GM19328 (cell line): Measurements from ENCODE around the gene CTNNA2.

Experiments used
- ATAC-seq: cut with Tn5 transposase; IDR thresholded peaks from one replicate; pipeline ENCODE4 v1.9.1; 2021; ENCODE audit warnings: mild to moderate bottlenecking, moderate library complexity; ENCODE audit not compliant: unreplicated experiment

The CTNNA2 gene

GRCh38 chr2:80302314-80303005, 789.6 kb downstream of the CTNNA2 start:
- no peak for ATAC-seq

GRCh38 chr2:80303006-80303908, 790.4 kb downstream of the CTNNA2 start:
- no peak for ATAC-seq

- no peak for ATAC-seq
Observed at GRCh38 chr2:80303909-80304837, 791.3 kb downstream of the CTNNA2 start, which contains the start of gene LRRTM1. LRRTM1 (minus strand) TSS chr2:80304752; CDS start chr2:80303819, 933 bp downstream.

- ATAC-seq, result no peak
Observed at GRCh38 chr2:80311304-80311703, 798.5 kb downstream of the CTNNA2 start.

GRCh38 chr2:80312282-80312839, 799.5 kb downstream of the CTNNA2 start:
- ATAC-seq, result no peak

- no peak for ATAC-seq
Observed at GRCh38 chr2:80322311-80322920, 809.6 kb downstream of the CTNNA2 start.

- no peak for ATAC-seq
Observed at GRCh38 chr2:80322958-80323357, 810.1 kb downstream of the CTNNA2 start.

GRCh38 chr2:80323610-80324009, 810.8 kb downstream of the CTNNA2 start:
- ATAC-seq, result no peak

GRCh38 chr2:80324525-80324924, 811.7 kb downstream of the CTNNA2 start:
- ATAC-seq, result no peak

- ATAC-seq, result no peak
Observed at GRCh38 chr2:80326214-80326613, 813.4 kb downstream of the CTNNA2 start.

GRCh38 chr2:80326861-80327260, 814.0 kb downstream of the CTNNA2 start:
- ATAC-seq, result no peak

- ATAC-seq, result no peak
Observed at GRCh38 chr2:80328159-80328571, 815.3 kb downstream of the CTNNA2 start.

GRCh38 chr2:80329491-80329890, 816.6 kb downstream of the CTNNA2 start:
- ATAC-seq, result no peak

GRCh38 chr2:80330527-80331450, 817.9 kb downstream of the CTNNA2 start:
- no peak for ATAC-seq

- no peak for ATAC-seq
Observed at GRCh38 chr2:80333886-80334285, 821.0 kb downstream of the CTNNA2 start.

GRCh38 chr2:80335411-80335810, 822.6 kb downstream of the CTNNA2 start:
- ATAC-seq, result no peak

- ATAC-seq, result no peak
Observed at GRCh38 chr2:80338794-80339193, 825.9 kb downstream of the CTNNA2 start.

GRCh38 chr2:80340022-80340421, 827.2 kb downstream of the CTNNA2 start:
- ATAC-seq, result no peak

- no peak for ATAC-seq
Observed at GRCh38 chr2:80348078-80348477, 835.2 kb downstream of the CTNNA2 start.
